Activated CD4-positive, alpha-beta T cell treated with anti-CD3 and anti-CD28 coated beads, Interleukin-2, amount 10 ng/mL, durations not matched to agents 24 days and 14 days (primary cell): ENCODE data around the gene ZBED1. TPM values are rescaled to one million over a fixed set of nuclear protein-coding genes. Genes with fewer than 3 reads are reported as not detected.
"Not testable (repeated sequence)": the region's sequence is repeated elsewhere in the genome, so short reads cannot be mapped to it uniquely, and the experiment has no call there.

Experiments
- DNase-seq: peaks from one replicate; pipeline ENCODE4 v3.0.0; 2022
- H3K27ac Mint-ChIP-seq: one replicate; pipeline ENCODE4 v1.8.0; 2022; ENCODE audit warnings: mild to moderate bottlenecking, mixed read lengths
- H3K27me3 Mint-ChIP-seq: one replicate; pipeline ENCODE4 v1.8.0; 2022; ENCODE audit warnings: mixed read lengths
- H3K36me3 Mint-ChIP-seq: one replicate; pipeline ENCODE4 v1.8.0; 2022; ENCODE audit warnings: low read depth, mild to moderate bottlenecking, mixed read lengths
- H3K4me1 Mint-ChIP-seq: one replicate; pipeline ENCODE4 v1.8.0; 2021; ENCODE audit warnings: mixed read lengths
- H3K4me3 Mint-ChIP-seq: one replicate; pipeline ENCODE4 v1.8.0; 2022; ENCODE audit warnings: mild to moderate bottlenecking, moderate library complexity, mixed read lengths
- H3K9me3 Mint-ChIP-seq: one replicate; pipeline ENCODE4 v1.8.0; 2021; ENCODE audit warnings: mixed read lengths
- intact Hi-C: fragments of 100-400 bp; cut with micrococcal nuclease; formaldehyde crosslinking; loops from one replicate; pipeline ENCODE4 v1.15.1; 2023
- total RNA-seq: library from RNA; stranded (reverse); gene quantifications from 2 replicates; pipeline ENCODE4 v1.2.3, GENCODE V29; 2022

The ZBED1 gene
- total RNA-seq, 1 donor from 2014 or later, result 40.1 TPM

DNA sequence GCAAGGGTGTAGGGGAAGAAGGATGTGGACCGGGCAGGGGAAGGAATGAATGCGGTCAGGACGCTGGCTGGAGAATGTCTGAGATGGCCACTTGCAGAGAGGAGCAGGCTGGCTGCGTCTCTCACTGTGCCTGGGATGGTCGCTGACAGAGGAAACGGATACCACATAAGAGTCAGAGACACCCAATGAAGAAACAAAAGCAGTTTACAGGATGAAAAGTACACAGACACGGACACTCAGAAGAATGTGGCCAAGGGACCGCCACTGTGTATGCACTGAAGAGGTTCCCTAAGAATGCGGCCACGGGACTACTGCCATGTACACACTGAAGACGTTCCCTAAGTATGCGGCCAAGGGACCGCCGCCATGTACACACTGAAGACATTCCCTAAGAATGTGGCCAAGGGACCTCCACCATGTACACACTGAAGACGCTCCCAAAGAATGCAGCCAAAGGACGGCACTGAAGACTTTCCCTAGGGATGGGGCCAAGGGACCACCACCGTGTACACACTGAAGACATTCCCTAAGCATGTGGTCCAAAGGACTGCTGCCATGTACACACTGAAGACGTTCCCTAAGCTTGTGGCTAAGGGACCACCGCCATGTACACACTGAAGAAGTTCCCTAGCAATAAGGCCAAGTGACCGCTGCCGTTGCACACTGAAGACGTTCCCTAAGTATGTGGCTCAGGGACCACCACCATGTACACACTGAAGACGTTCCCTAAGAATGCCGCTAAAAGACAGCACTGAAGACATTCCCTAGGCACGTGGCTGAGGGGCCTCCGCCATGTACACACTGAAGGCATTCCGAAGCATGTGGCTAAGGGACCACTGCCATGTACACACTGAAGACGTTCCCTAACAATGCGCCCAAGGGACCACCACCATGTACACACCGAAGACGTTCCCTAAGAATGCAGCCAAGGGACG lies 32.2 kb downstream of the ZBED1 start:
- intact Hi-C loops, result no loop called here
- H3K27me3 Mint-ChIP-seq, result no peaks in the 10 kb centered on the region
- no peaks in the 10 kb centered on the region for H3K4me1 Mint-ChIP-seq
- peaks cover 3% of the 10 kb centered on the region for H3K36me3 Mint-ChIP-seq
- H3K9me3 Mint-ChIP-seq, result peaks cover 3% of the 10 kb centered on the region
- no peak overlapping the region for H3K27ac Mint-ChIP-seq
- DNase-seq, result no peak
- no peak overlapping the region for H3K4me3 Mint-ChIP-seq

DNA sequence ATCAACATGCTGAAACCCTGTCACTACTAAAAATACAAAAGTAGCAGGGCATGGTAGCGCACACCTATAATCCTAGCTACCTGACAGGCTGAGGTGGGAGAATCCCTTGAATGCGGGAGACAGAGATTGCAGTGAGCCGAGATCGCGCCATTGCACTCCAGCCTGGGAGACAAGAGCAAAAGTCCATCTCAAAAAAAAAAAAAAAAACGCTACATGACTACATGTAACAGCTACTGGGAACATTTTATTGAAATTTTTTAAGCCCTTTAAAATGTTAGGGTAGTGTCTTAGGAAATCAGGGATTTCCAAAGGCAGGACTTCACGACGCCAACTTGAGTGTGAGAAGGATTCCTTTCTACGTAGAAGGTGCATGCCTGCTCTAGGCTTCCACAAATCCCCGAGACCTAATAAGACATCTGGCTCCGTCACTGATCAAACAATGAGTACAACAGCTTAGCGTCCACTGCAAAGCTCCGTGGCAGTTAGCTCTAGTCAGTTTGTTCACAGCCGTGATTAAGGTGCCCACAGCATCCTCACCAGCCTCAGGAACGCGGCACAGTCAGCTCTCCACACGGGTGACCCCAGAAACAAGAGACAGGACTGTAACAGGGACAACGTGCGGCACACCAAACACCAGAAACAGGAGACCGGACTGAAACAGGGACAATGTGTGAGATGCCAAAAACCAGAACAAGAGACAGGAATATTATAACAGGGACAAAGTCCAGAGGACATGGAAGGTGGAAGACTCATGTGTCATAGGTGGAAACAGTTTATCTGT lies 33.7 kb downstream of the ZBED1 start:
- H3K27ac Mint-ChIP-seq, result no peak overlapping the region
- H3K4me3 Mint-ChIP-seq, result no peak overlapping the region
- DNase-seq, result no peak
- H3K27me3 Mint-ChIP-seq, result no peaks in the 10 kb centered on the region
- intact Hi-C loops, result no loop called here
- H3K36me3 Mint-ChIP-seq, result peaks cover 3% of the 10 kb centered on the region
- H3K4me1 Mint-ChIP-seq, result no peaks in the 10 kb centered on the region
- peaks cover 3% of the 10 kb centered on the region for H3K9me3 Mint-ChIP-seq

DNA sequence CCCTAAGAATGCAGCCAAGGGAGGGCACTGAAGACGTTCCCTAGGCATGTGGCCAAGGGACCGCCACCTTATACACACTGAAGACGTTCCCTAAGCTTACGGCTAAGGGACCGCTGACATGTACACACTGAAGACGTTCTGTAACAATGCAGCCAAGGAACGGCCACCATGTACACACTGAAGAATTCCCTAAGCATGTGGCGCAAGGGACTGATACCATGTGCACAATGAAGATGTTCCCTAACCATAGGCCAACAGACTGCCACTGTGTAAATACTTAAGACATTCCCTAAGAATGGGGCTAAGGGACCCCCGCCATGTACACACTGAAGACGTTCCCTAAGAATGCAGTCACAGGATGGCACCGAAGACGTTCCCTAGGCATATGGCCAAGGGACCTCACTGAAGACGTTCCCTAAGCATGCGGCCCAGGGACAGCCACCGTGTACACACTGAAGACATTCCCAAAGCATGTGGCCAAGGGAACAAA lies 36.1 kb downstream of the ZBED1 start:
- intact Hi-C loops, result no loop called here
- H3K27me3 Mint-ChIP-seq, result no peaks in the 10 kb centered on the region
- H3K4me3 Mint-ChIP-seq, result no peak overlapping the region
- H3K27ac Mint-ChIP-seq, result no peak overlapping the region
- no peaks in the 10 kb centered on the region for H3K4me1 Mint-ChIP-seq
- DNase-seq, result no peak
- peaks cover under 1% of the 10 kb centered on the region for H3K9me3 Mint-ChIP-seq
- H3K36me3 Mint-ChIP-seq, result no peaks in the 10 kb centered on the region

DNA sequence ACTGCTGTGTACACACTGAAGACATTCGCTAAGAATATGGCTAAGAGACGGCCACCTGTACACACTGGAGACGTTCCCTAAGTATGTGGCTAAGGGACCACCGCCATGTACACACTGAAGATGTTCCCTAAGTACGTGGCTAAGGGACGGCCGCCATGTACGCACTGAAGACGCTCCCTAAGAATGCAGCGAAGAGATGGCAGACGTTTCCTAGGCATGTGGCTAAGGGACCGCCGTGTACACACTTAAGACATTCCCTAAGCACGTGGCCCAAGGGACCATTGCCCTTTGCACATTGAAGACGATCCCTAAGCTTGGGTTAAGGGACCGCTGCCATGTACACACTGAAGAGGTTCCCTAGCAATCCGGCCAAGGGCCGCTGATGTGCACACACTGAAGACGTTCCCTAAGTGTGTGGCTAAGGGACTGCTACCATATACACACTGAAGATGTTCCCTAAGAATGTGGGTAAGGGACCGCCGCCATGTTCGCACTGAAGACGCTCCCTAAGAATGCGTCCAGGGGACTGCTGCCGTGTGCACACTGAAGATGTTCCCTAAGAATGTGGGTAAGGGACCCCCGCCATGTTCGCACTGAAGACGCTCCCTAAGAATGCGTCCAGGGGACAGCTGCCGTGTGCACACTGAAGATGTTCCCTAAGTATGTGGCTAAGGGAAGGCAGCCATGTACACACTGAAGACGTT lies 36.7 kb downstream of the ZBED1 start:
- no peak for DNase-seq
- Mint-ChIP-seq H3K4me1 (no peaks in the 10 kb centered on the region), H3K27me3 (no peaks in the 10 kb centered on the region), H3K4me3 (no peak overlapping the region), H3K36me3 (no peaks in the 10 kb centered on the region), H3K9me3 (no peaks in the 10 kb centered on the region), H3K27ac (no peak overlapping the region)
- intact Hi-C loops, result no loop called here

DNA sequence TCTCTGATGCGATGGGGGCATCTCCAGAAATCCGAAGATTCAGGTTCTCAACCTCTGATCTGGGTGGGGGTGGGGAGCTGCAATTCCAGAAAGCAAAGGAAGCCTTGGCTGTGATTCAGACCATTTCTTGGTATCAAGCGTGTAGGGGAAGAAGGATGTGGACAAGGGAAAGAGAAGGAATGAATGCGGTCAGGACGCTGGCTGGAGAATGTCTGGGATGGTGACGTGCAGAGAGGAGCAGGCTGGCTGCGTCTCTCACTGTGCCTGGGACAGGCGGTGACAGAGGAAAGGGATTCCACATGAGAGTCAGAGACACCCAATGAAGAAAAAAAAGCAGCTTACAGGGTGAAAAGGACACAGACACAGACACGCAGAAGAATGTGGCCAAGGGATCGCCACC lies 37.3 kb downstream of the ZBED1 start:
- H3K36me3 Mint-ChIP-seq, H3K27ac Mint-ChIP-seq, intact Hi-C loops, DNase-seq, H3K9me3 Mint-ChIP-seq, H3K4me3 Mint-ChIP-seq, H3K4me1 Mint-ChIP-seq, H3K27me3 Mint-ChIP-seq: not testable (repeated sequence)

DNA sequence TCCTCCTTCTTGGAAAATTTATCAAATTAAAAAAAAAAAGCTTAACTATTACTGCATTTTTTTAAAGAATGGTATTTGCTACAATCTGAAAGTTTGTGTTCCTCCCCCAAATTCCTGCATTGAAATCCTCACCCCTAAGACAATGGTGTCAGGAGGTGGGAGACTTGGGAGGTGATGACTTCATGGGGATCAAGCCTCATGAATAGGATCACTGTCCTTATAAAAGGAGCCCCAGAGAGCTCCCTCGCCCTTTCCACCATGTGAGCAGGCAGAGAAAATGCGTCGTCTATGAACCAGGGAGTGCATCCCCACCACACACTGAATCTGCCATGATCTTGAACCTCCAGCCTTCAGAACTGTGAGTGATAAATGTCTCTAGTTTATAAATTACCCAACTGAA lies 38.0 kb downstream of the ZBED1 start:
- H3K27me3 Mint-ChIP-seq, result no peaks in the 10 kb centered on the region
- peaks cover 4% of the 10 kb centered on the region for H3K36me3 Mint-ChIP-seq
- DNase-seq, result no peak
- H3K4me3 Mint-ChIP-seq, result no peak overlapping the region
- no peaks in the 10 kb centered on the region for H3K9me3 Mint-ChIP-seq
- no peaks in the 10 kb centered on the region for H3K4me1 Mint-ChIP-seq
- intact Hi-C loops, result no loop called here
- H3K27ac Mint-ChIP-seq, result no peak overlapping the region

DNA sequence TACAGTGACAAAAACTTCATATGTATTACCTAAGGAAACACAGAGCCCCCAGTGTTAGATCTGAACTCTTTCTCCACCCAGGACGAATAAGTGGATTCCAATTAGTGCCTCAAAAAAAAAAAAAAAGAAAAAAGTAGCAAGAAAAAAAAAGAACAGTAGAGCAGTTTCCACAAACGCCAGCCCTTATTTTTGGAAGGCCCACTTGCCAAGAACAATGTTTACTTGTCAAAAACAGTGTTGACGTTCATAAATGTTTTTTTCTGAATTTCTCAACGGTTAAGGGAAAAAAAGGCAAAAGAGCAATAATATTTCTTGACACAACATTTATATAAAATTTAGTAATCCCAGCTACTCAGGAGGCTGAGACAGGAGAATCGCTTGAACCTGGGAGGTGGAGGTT lies 38.7 kb downstream of the ZBED1 start:
- Mint-ChIP-seq H3K27me3 (no peaks in the 10 kb centered on the region), H3K4me3 (no peak overlapping the region), H3K4me1 (no peaks in the 10 kb centered on the region), H3K27ac (no peak overlapping the region), H3K9me3 (no peaks in the 10 kb centered on the region), H3K36me3 (peaks cover 4% of the 10 kb centered on the region)
- intact Hi-C loops, result no loop called here
- DNase-seq, result no peak

DNA sequence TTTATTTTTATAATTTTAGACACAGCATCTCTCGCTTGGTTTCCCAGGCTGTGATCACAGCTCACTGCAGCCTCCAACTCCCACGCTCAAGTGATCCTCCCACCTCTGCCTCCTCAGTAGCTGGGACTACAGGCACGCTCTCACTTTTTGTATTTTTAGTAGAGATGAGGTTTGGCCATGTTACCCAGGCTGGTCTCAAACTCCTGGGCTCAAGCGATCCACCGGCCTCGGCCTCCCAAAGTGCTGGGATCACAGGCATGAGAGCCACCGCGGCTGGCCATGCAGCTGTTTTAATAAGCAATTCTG lies 39.1 kb downstream of the ZBED1 start:
- Mint-ChIP-seq H3K4me1 (no peaks in the 10 kb centered on the region), H3K27ac (no peak overlapping the region), H3K27me3 (no peaks in the 10 kb centered on the region), H3K4me3 (no peak overlapping the region), H3K36me3 (peaks cover 4% of the 10 kb centered on the region), H3K9me3 (no peaks in the 10 kb centered on the region)
- intact Hi-C loops, result no loop called here
- no peak for DNase-seq

DNA sequence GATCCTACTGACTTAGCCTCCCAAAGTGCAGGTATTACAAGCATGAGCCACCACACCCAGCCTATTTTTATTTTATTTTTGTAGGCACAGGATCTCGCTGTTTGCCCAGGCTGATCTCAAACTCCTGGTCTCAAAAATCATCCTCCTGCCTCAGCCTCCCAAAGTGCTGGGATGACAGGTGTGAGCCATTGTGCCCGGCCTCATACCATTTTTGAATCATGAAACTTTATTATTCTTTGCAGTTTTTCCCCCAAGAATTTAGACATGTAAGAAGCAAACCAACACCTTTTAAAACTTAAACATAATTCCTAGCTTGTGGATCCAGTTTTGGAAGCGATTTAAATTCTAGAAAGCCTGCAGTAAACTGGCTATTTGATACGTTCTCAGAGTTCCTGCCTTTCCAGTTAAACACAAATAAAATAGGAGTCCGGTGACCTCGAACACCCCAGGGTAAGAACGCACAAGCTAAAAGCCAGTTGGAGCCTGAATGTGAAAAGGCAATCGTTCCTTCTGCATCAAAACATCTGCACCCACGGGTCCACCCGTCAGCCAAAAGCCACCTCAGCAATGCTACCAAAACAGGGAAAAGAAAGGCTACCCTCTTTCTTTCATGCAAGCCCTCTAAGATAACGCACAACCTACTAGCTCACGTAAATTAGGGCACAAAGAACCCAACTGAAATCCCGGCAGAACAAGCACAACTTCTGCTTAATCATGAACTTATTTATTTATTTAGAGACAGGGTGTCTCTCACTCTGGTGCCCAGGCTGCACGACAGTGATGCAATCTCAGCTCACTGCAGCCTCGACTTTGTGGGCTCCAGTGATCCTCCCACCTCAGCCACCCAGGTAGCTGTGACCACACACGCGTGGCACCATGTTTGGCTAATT lies 39.7 kb downstream of the ZBED1 start:
- H3K27ac Mint-ChIP-seq, H3K9me3 Mint-ChIP-seq, DNase-seq, H3K4me1 Mint-ChIP-seq, H3K4me3 Mint-ChIP-seq, H3K36me3 Mint-ChIP-seq, H3K27me3 Mint-ChIP-seq, intact Hi-C loops: not testable (repeated sequence)

DNA sequence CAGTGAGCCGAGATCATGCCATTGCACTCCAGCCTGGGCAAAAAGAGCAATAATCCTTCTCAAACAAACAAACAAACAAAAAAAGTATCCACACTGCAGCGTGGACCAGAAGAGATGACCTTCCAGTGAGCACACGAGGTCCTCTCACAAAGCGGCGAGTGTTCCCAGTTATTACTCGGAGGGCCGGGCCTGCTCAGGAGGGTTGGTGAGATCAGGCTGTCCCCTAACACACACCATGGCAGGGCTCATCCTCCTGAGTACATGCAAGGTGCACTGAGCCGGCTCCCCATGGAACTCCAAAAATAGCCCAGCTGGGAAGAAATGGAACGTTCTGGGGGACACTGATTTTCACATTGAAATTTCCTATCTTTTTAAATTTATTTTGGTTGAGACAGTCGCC lies 40.7 kb downstream of the ZBED1 start:
- H3K4me3 Mint-ChIP-seq, H3K36me3 Mint-ChIP-seq, H3K9me3 Mint-ChIP-seq, intact Hi-C loops, H3K4me1 Mint-ChIP-seq, H3K27me3 Mint-ChIP-seq, H3K27ac Mint-ChIP-seq, DNase-seq: not testable (repeated sequence)

DNA sequence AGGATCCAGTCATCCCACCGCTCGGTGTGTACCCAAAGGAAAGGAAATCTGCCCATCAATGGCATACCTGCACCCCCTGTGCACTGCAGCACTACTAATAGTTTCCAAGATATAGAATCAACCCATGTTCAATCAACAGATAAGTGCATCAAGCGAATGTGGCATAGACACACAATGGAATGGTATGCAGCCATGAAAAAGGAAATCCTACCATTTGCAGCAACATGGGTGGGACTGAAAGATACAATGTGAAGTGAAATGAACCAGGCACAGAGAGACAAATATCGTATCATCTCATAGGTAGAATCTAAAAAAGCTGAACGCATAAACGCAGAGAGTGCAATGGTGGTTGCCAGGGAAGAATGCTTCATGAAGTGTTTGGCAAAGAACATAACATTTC lies 42.5 kb downstream of the ZBED1 start:
- no peak overlapping the region for H3K4me3 Mint-ChIP-seq
- no peaks in the 10 kb centered on the region for H3K27me3 Mint-ChIP-seq
- H3K36me3 Mint-ChIP-seq, result peaks cover 6% of the 10 kb centered on the region
- H3K27ac Mint-ChIP-seq, result no peak overlapping the region
- no peaks in the 10 kb centered on the region for H3K9me3 Mint-ChIP-seq
- no peaks in the 10 kb centered on the region for H3K4me1 Mint-ChIP-seq
- intact Hi-C loops, result no loop called here
- no peak for DNase-seq

DNA sequence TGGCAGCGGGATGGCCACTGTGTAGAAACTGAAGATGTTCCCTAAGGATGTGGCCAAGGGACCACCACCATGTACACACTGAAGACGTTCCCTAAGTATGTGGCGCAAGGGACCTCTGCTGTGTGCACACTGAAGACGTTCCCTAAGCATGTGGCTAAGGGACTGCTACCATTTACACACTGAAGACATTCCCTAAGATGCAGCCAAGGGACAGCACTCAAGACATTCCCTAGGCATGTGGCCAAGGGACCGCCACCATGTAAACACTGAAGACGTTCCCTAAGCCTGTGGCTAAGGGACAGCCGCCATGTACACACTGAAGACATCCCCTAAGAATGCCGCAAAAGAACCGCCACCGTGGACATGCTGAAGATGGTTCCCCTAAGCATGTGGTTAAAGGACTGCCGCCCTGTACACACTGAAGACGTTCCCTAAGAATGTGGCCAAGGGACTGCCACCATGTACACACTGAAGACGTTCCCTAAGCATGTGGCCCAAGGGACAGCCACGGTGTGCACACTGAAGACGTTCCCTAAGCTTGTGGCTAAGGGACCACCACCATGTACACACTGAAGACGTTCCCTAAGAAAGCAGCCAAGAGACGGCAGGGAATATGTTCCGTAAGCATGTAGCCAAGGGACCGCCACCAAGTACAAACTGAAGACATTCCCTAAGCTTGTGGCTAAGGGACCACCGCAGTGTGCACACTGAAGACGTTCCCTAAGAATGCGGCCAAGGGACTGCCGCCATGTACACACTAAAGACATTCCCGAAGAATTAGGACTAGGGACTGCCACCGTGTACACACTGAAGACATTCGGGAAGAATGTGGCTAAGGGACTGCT lies 43.3 kb downstream of the ZBED1 start:
- H3K27ac Mint-ChIP-seq, result no peak overlapping the region
- no peak for DNase-seq
- H3K27me3 Mint-ChIP-seq, result no peaks in the 10 kb centered on the region
- H3K4me1 Mint-ChIP-seq, result no peaks in the 10 kb centered on the region
- no peak overlapping the region for H3K4me3 Mint-ChIP-seq
- intact Hi-C loops, result no loop called here
- peaks cover 9% of the 10 kb centered on the region for H3K36me3 Mint-ChIP-seq
- H3K9me3 Mint-ChIP-seq, result peaks cover 4% of the 10 kb centered on the region

DNA sequence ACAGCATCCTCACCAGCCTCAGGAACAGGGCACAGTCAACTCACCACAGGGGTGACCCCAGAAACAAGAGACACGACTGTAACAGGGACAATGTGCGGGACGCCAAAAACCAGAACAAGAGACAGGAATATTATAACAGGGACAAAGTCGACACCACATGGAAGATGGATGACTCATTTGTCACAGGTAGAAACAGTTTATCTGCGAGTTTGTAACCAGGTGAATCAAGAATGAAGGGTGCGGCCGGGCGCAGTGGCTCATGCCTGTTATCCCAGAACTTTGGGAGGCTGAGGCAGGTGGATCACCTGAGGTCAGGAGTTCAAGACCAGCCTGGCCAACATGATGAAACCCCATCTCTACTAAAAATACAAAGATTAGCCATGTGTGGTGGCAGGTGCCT lies 44.7 kb downstream of the ZBED1 start:
- H3K27ac Mint-ChIP-seq, DNase-seq, H3K4me3 Mint-ChIP-seq, H3K9me3 Mint-ChIP-seq, H3K36me3 Mint-ChIP-seq, intact Hi-C loops, H3K4me1 Mint-ChIP-seq, H3K27me3 Mint-ChIP-seq: not testable (repeated sequence)
